Thymus (tissue), 11 donors: ENCODE measurements around the gene TMEM125. TPM values are rescaled to one million over a fixed set of nuclear protein-coding genes. Genes with fewer than 3 reads are reported as not detected.

Source experiments
- DNase-seq, 9 donors: peaks; one replicate each; pipeline ENCODE4 v3.0.0-alpha.2; 2013; ENCODE audit warnings: low spot score in 9 of 9, low read depth in 6 of 9, missing footprints in 1 of 9
- H3K27ac ChIP-seq, 2 donors: one replicate each; pipeline ENCODE4 v1.5.1; 2013; ENCODE audit warnings: control low read depth in 1 of 2, low read depth in 1 of 2, low read length in 1 of 2, mild to moderate bottlenecking in 1 of 2, moderate library complexity in 1 of 2
- H3K27me3 ChIP-seq, 2 donors: one replicate each; pipeline ENCODE4 v1.5.1; 2013; ENCODE audit warnings: low read length in 1 of 2; ENCODE audit not compliant: control insufficient read depth in 2 of 2, insufficient read depth in 1 of 2
- H3K36me3 ChIP-seq, 2 donors: one replicate each; pipeline ENCODE4 v1.5.1; 2013; ENCODE audit warnings: low read length in 1 of 2, mild to moderate bottlenecking in 1 of 2, moderate library complexity in 1 of 2; ENCODE audit not compliant: control insufficient read depth in 2 of 2, insufficient read depth in 2 of 2
- H3K4me1 ChIP-seq, 2 donors: one replicate each; pipeline ENCODE4 v1.5.1; 2013; ENCODE audit warnings: low read length in 2 of 2; ENCODE audit not compliant: control insufficient read depth in 2 of 2, insufficient read depth in 2 of 2
- H3K4me3 ChIP-seq, 2 donors: one replicate each; pipeline ENCODE4 v1.5.1; 2013; ENCODE audit warnings: low read length in 2 of 2, control low read depth in 1 of 2, mild to moderate bottlenecking in 1 of 2
- H3K9me3 ChIP-seq, 2 donors: one replicate each; pipeline ENCODE4 v1.5.1; 2013; ENCODE audit warnings: low read length in 1 of 2, mild to moderate bottlenecking in 1 of 2; ENCODE audit not compliant: control insufficient read depth in 2 of 2, insufficient read depth in 1 of 2
- WGBS: extraction: QIAGEN DNeasy Blood & Tissue Kit; methylation state at CpG from one replicate; pipeline ENCODE4 v1.1.7; 2013; 5-methylcytosine and 5-hydroxymethylcytosine counted together
- polyA plus RNA-seq: library from polyadenylated mRNA; stranded (reverse); fragments of 200-250 nt; gene quantifications from one replicate; pipeline ENCODE4 v1.2.3, GENCODE V29; 2013
- total RNA-seq: library from RNA; stranded (reverse); fragments of 120-200 nt; gene quantifications from one replicate; pipeline ENCODE4 v1.2.4, GENCODE V29; 2013
- donor health status: healthy.

The TMEM125 gene
- total and polyA plus RNA-seq, 2 donors: 0.42 to 2.4 TPM

GRCh38 chr1:43241413-43241836 lies 28.4 kb upstream of the TMEM125 start:
- Histone ChIP-seq H3K27me3 (no peaks in the 10 kb centered on the region), H3K9me3 (peaks cover 0 to 4% of the 10 kb centered on the region in 2 donors), H3K27ac (no peak overlapping the region), H3K4me1 (no peaks in the 10 kb centered on the region), H3K36me3 (no peaks in the 10 kb centered on the region), H3K4me3 (no peak overlapping the region)
- 86% methylated on average over 6 of the region's 6 CpGs for whole genome bisulfite sequencing
- no peak for DNase-seq

GRCh38 chr1:43243299-43243698 lies 26.5 kb upstream of the TMEM125 start:
- H3K4me1 ChIP-seq: no peaks in the 10 kb centered on the region
- H3K9me3 ChIP-seq: peaks cover 0 to 4% of the 10 kb centered on the region in 2 donors
- no peaks in the 10 kb centered on the region for H3K27me3 ChIP-seq
- DNase-seq: no peak
- H3K27ac ChIP-seq: no peak overlapping the region
- no peak overlapping the region for H3K4me3 ChIP-seq
- H3K36me3 ChIP-seq: no peaks in the 10 kb centered on the region
- 96% methylated on average over 6 of the region's 6 CpGs for WGBS

- WGBS: 99% methylated on average over 4 of the region's 4 CpGs
- no peak for DNase-seq
- no peaks in the 10 kb centered on the region for H3K27me3 ChIP-seq
These were observed 23.1 kb upstream of the TMEM125 start for GRCh38 chr1:43246466-43247213.

GRCh38 chr1:43247256-43247921 lies 22.4 kb upstream of the TMEM125 start:
- H3K9me3 ChIP-seq: peaks cover 0 to 4% of the 10 kb centered on the region in 2 donors
- no peak overlapping the region for H3K4me3 ChIP-seq
- H3K4me1 ChIP-seq: no peaks in the 10 kb centered on the region
- no peak for DNase-seq
- no peak overlapping the region for H3K27ac ChIP-seq
- 91% methylated on average over 6 of the region's 6 CpGs for WGBS
- H3K36me3 ChIP-seq: no peaks in the 10 kb centered on the region
- H3K27me3 ChIP-seq: no peaks in the 10 kb centered on the region

More at GRCh38 chr1:43246466-43247213, 23.1 kb upstream of the TMEM125 start:
- peaks cover 0 to 4% of the 10 kb centered on the region in 2 donors for H3K9me3 ChIP-seq
- H3K4me1 ChIP-seq: no peaks in the 10 kb centered on the region
- H3K36me3 ChIP-seq: no peaks in the 10 kb centered on the region
- no peak overlapping the region for H3K4me3 ChIP-seq
- no peak overlapping the region for H3K27ac ChIP-seq

- no peaks in the 10 kb centered on the region for H3K9me3 ChIP-seq
- no peaks in the 10 kb centered on the region for H3K27me3 ChIP-seq
- no peak overlapping the region for H3K27ac ChIP-seq
- no peak overlapping the region for H3K4me3 ChIP-seq
- H3K36me3 ChIP-seq: no peaks in the 10 kb centered on the region
- H3K4me1 ChIP-seq: no peaks in the 10 kb centered on the region
- 93% methylated on average over 3 of the region's 3 CpGs for WGBS
- no peak for DNase-seq
These were observed 19.4 kb upstream of the TMEM125 start for GRCh38 chr1:43250351-43250761.

GRCh38 chr1:43251024-43251423 lies 18.8 kb upstream of the TMEM125 start:
- no peaks in the 10 kb centered on the region for H3K9me3 ChIP-seq
- WGBS: 95% methylated on average over 5 of the region's 5 CpGs
- no peak overlapping the region for H3K27ac ChIP-seq
- no peak overlapping the region for H3K4me3 ChIP-seq
- H3K27me3 ChIP-seq: no peaks in the 10 kb centered on the region
- no peaks in the 10 kb centered on the region for H3K4me1 ChIP-seq
- H3K36me3 ChIP-seq: no peaks in the 10 kb centered on the region
- no peak for DNase-seq

- 91% methylated on average over 1 of the region's 1 CpG for WGBS
- DNase-seq: no peak
- Histone ChIP-seq H3K27me3 (no peaks in the 10 kb centered on the region), H3K9me3 (no peaks in the 10 kb centered on the region), H3K27ac (no peak overlapping the region), H3K4me3 (no peak overlapping the region), H3K4me1 (no peaks in the 10 kb centered on the region), H3K36me3 (no peaks in the 10 kb centered on the region)
These were observed 17.6 kb upstream of the TMEM125 start for GRCh38 chr1:43252225-43252624.

GRCh38 chr1:43253173-43253572 lies 16.6 kb upstream of the TMEM125 start:
- H3K27me3 ChIP-seq: no peaks in the 10 kb centered on the region
- 97% methylated on average over 4 of the region's 4 CpGs for WGBS
- H3K9me3 ChIP-seq: peaks cover 0 to 7% of the 10 kb centered on the region in 2 donors
- H3K36me3 ChIP-seq: no peaks in the 10 kb centered on the region
- no peak for DNase-seq
- H3K4me3 ChIP-seq: no peak overlapping the region
- no peak overlapping the region for H3K27ac ChIP-seq
- no peaks in the 10 kb centered on the region for H3K4me1 ChIP-seq

GRCh38 chr1:43253876-43254275 lies 15.9 kb upstream of the TMEM125 start:
- 97% methylated on average over 8 of the region's 8 CpGs for WGBS
- no peaks in the 10 kb centered on the region for H3K27me3 ChIP-seq
- no peak overlapping the region for H3K27ac ChIP-seq
- H3K9me3 ChIP-seq: peaks cover 0 to 10% of the 10 kb centered on the region in 2 donors
- DNase-seq: no peak
- H3K4me3 ChIP-seq: no peak overlapping the region
- no peaks in the 10 kb centered on the region for H3K4me1 ChIP-seq
- H3K36me3 ChIP-seq: no peaks in the 10 kb centered on the region
